SU-DHL-6 (cell line): Measurements from ENCODE around the gene ENPP5.

ENCODE experiments used
- EZH2phosphoT487 ChIP-seq: fragments of 200-600 bp; sonication (generic), shearing (Covaris generic); conservative IDR thresholded peaks from 2 replicates; pipeline ENCODE4 v1.6.1; 2018; ENCODE audit warnings: mild to moderate bottlenecking, antibody characterized with exemption, low read length, moderate library complexity, mixed read lengths
- TF ChIP-seq, protein P1 (sequence below): fragments of 200-600 bp; sonication (generic); IDR thresholded peaks from one replicate; pipeline ENCODE4 v1.5.1; 2017; ENCODE audit warnings: antibody characterized with exemption, mild to moderate bottlenecking, low read length, moderate library complexity; ENCODE audit not compliant: insufficient read depth, poor library complexity, severe bottlenecking

DNA sequence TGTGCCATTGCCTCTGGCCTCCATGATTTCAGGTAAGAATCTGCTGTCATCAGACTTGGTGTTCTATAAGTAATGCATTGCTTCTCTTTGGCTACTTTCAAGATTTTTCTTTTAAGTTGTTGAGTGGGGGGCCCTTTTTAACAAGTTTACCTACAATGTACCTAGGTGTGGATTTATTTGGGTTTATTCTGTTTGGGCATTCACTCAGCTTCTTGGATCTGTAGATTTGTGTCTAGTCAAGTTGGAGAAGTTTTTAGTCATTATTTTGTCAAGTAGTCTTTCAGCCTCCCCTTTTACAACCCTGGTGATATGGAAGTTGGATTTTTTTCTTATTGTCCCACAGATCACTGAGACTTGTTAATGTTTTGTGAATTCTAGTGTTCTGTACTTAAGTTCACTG lies 14.1 kb downstream of the ENPP5 start:
- TF ChIP-seq, protein P1, sequence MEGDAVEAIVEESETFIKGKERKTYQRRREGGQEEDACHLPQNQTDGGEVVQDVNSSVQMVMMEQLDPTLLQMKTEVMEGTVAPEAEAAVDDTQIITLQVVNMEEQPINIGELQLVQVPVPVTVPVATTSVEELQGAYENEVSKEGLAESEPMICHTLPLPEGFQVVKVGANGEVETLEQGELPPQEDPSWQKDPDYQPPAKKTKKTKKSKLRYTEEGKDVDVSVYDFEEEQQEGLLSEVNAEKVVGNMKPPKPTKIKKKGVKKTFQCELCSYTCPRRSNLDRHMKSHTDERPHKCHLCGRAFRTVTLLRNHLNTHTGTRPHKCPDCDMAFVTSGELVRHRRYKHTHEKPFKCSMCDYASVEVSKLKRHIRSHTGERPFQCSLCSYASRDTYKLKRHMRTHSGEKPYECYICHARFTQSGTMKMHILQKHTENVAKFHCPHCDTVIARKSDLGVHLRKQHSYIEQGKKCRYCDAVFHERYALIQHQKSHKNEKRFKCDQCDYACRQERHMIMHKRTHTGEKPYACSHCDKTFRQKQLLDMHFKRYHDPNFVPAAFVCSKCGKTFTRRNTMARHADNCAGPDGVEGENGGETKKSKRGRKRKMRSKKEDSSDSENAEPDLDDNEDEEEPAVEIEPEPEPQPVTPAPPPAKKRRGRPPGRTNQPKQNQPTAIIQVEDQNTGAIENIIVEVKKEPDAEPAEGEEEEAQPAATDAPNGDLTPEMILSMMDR, result no peak
- no peak for TF ChIP-seq EZH2phosphoT487
